ENCODE data around the gene TGIF1. TPM values are rescaled to one million over a fixed set of nuclear protein-coding genes. Genes with fewer than 3 reads are reported as not detected.

The TGIF1 gene
- total RNA-seq, 4 donors from 2014 or later: 21.0 to 49.5 (median 35.3) TPM

DNA sequence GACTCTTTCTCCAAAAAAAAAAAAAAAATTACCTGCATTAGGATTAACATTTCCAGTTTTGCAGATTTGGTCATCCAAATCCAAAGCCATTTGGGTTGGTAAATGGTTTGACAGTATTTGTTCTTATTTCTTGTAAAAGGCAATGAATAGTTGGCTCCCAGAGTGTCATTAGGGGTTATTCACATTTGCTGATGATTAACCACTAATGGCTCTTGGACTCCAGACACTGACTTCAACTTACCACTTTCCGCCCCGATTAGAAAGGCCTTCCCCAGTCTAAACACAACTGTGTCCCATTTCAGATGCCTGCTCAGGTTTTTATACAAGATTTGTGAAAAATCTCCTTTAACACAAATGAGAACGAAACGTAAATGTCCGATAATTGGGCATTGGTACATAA, 9.6 kb upstream of the TGIF1 start:
- no peaks in the 10 kb centered on the region for H3K27me3 ChIP-seq
- TF ChIP-seq POLR2A (IDR thresholded peaks at IDR 0.05) (no peak), CTCF (IDR thresholded peaks at IDR 0.05) (no peak)
- H3K4me1 ChIP-seq: no peaks in the 10 kb centered on the region
- DNase-seq: no peak
- H3K36me3 ChIP-seq: no peaks in the 10 kb centered on the region
- H3K27ac ChIP-seq: no peak overlapping the region
- no peaks in the 10 kb centered on the region for H3K9me3 ChIP-seq
- no peak overlapping the region for H3K4me3 ChIP-seq

DNA sequence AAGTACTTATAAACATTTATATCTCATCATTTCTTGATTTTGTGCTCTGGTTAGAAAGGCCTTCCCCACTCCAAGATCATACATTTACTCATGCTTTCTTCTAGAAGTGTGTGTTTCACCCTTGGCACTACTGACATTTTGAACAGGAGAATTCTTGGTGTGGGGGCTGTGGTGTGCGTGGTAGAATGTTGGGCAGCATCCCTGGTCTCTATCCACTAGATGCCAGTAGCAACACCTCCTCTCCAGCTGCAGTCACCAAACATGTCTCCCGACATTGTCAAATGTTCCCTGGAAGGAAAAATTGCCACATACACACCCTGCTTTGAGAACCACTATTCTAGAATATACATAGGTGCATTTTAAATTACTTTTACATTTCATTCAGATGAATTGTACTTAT, 8.7 kb upstream of the TGIF1 start:
- no peak overlapping the region for H3K27ac ChIP-seq
- no peaks in the 10 kb centered on the region for H3K9me3 ChIP-seq
- TF ChIP-seq POLR2A (IDR thresholded peaks at IDR 0.05) (no peak), CTCF (IDR thresholded peaks at IDR 0.05) (peak in 4 of 6 experiments; percentile 25 to 54 (median 48))
- H3K27me3 ChIP-seq: no peaks in the 10 kb centered on the region
- no peaks in the 10 kb centered on the region for H3K36me3 ChIP-seq
- peaks cover 0 to 2% (median 0%) of the 10 kb centered on the region in 4 donors for H3K4me1 ChIP-seq
- no peak for DNase-seq
- H3K4me3 ChIP-seq: no peak overlapping the region

DNA sequence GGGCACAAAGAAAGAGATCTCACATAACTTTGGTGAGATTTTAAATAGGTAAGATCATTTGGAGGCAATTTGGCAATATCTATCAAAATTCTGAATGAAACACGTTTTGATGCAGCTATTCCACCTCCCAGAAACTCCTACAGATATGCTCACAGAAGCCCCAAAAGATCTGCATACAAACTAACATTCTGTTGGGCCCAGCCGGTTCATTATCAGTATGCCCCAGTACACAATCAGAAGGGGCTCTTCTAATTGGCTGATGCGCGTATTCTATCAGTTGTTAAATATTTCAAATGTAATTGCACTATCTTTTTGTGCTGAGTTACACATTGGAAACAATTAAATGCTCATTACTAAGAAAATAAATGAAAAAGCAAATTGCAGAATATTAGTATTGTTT, 7.1 kb upstream of the TGIF1 start:
- no peak overlapping the region for H3K27ac ChIP-seq
- TF ChIP-seq CTCF (IDR thresholded peaks at IDR 0.05): no peak
- TF ChIP-seq POLR2A (IDR thresholded peaks at IDR 0.05): no peak
- H3K36me3 ChIP-seq: no peaks in the 10 kb centered on the region
- H3K9me3 ChIP-seq: no peaks in the 10 kb centered on the region
- DNase-seq: no peak
- H3K4me1 ChIP-seq: peaks cover 0 to 13% (median 2%) of the 10 kb centered on the region in 4 donors
- H3K27me3 ChIP-seq: no peaks in the 10 kb centered on the region
- H3K4me3 ChIP-seq: no peak overlapping the region

DNA sequence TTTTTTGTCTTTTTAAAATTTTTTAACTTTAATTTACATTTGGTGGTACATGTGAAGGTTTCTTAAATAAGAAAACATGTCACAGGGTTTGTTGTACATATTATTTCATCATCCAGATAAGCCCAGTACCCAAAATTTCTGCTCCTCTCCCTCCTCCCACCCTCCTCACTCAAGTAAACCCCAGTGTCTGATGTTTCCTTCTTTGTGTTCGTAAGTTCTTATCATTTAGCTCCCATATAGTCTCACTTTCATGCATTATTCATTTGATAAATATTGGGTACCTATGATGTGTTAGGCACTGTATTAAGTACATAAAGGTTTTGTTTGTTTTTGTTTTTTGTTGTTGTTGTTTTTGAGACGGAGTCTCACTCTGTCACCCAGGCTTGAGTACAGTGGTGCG, 5.7 kb upstream of the TGIF1 start:
- peaks cover 0 to 13% (median 2%) of the 10 kb centered on the region in 4 donors for H3K4me1 ChIP-seq
- TF ChIP-seq CTCF (IDR thresholded peaks at IDR 0.05) (no peak), POLR2A (IDR thresholded peaks at IDR 0.05) (no peak)
- no peak overlapping the region for H3K27ac ChIP-seq
- no peaks in the 10 kb centered on the region for H3K9me3 ChIP-seq
- no peak for DNase-seq
- no peaks in the 10 kb centered on the region for H3K27me3 ChIP-seq
- no peaks in the 10 kb centered on the region for H3K36me3 ChIP-seq
- no peak overlapping the region for H3K4me3 ChIP-seq

DNA sequence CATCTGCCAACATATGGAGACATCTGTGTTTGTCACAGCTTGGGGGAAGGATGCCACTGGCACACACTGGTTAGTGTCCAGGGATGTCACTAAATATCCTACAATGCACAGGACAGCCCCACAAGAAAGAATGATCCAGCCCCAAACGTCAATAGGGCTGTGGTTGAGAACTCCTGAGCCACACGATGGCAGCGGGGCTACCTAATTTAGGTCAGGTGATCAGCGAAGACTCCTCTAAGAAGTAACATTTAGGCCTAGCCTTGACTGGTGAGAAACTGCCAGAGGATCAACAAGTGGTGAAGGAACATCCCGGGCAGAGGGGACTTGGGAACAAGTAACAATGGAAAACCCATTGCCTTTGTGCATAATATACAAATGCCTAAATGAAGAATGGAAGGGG, 5.0 kb upstream of the TGIF1 start:
- no peak for DNase-seq
- H3K4me1 ChIP-seq: peaks cover 0 to 13% (median 2%) of the 10 kb centered on the region in 4 donors
- no peaks in the 10 kb centered on the region for H3K27me3 ChIP-seq
- no peaks in the 10 kb centered on the region for H3K9me3 ChIP-seq
- no peaks in the 10 kb centered on the region for H3K36me3 ChIP-seq
- TF ChIP-seq CTCF (IDR thresholded peaks at IDR 0.05) (no peak), POLR2A (IDR thresholded peaks at IDR 0.05) (no peak)
- H3K4me3 ChIP-seq: no peak overlapping the region
- H3K27ac ChIP-seq: no peak overlapping the region

Measured in Peyer's patch (tissue), 4 donors.